Cerebellar nuclear complex (tissue), 1 donor: ENCODE measurements around the gene SLC37A1.

Source experiments
- DNase-seq, 2 experiments: peaks; one replicate each; lab custom pipeline; 2025; lab: John Stamatoyannopoulos, UW

The SLC37A1 gene

GRCh38 chr21:42562816-42563215 is 49.2 kb downstream of the SLC37A1 start:
- DNase-seq = no peak

GRCh38 chr21:42563261-42563660 is 49.6 kb downstream of the SLC37A1 start:
- DNase-seq = no peak

GRCh38 chr21:42563686-42564085 is 50.0 kb downstream of the SLC37A1 start:
- no peak for DNase-seq

- DNase-seq = no peak
These were observed 50.9 kb downstream of the SLC37A1 start for GRCh38 chr21:42564561-42564971.

GRCh38 chr21:42565206-42565810 is 51.7 kb downstream of the SLC37A1 start:
- DNase-seq = no peak

- no peak for DNase-seq
These were observed 52.4 kb downstream of the SLC37A1 start for GRCh38 chr21:42565886-42566523.

- no peak for DNase-seq
These were observed 53.0 kb downstream of the SLC37A1 start for GRCh38 chr21:42566524-42567213.

GRCh38 chr21:42567214-42567555 is 53.5 kb downstream of the SLC37A1 start:
- no peak for DNase-seq

GRCh38 chr21:42567861-42568260 is 54.2 kb downstream of the SLC37A1 start:
- DNase-seq = no peak

GRCh38 chr21:42568376-42568775 is 54.7 kb downstream of the SLC37A1 start:
- DNase-seq = no peak

- no peak for DNase-seq
These were observed 55.4 kb downstream of the SLC37A1 start for GRCh38 chr21:42568866-42569731.

GRCh38 chr21:42569732-42570301 is 56.2 kb downstream of the SLC37A1 start:
- no peak for DNase-seq

- DNase-seq = no peak
These were observed 56.7 kb downstream of the SLC37A1 start for GRCh38 chr21:42570362-42570761.

GRCh38 chr21:42570841-42571387 is 57.3 kb downstream of the SLC37A1 start:
- no peak for DNase-seq

GRCh38 chr21:42571391-42572150 is 57.9 kb downstream of the SLC37A1 start:
- DNase-seq = no peak

GRCh38 chr21:42572906-42573495 is 59.3 kb downstream of the SLC37A1 start:
- no peak for DNase-seq

- no peak for DNase-seq
These were observed 60.8 kb downstream of the SLC37A1 start for GRCh38 chr21:42574234-42575027.

GRCh38 chr21:42575111-42575510 is 61.5 kb downstream of the SLC37A1 start:
- DNase-seq = no peak

- DNase-seq = no peak
These were observed 63.0 kb downstream of the SLC37A1 start for GRCh38 chr21:42576639-42577038.

GRCh38 chr21:42578034-42578433 is 64.4 kb downstream of the SLC37A1 start:
- no peak for DNase-seq
